GM19452 (cell line): ENCODE results near the gene OR2T10.
A peak's percentile ranks its signal among the peaks of the same experiment; 100 is the strongest.
"Not testable (repeated sequence)": the region's sequence is repeated elsewhere in the genome, so short reads cannot be mapped to it uniquely, and the experiment has no call there.

Experiments used
- ATAC-seq: cut with Tn5 transposase; IDR thresholded peaks from one replicate; pipeline ENCODE4 v1.9.1; 2021; ENCODE audit not compliant: unreplicated experiment

The OR2T10 gene

GRCh38 chr1:248597589-248597988 lies at the start of gene OR2T10:
OR2T10 (minus strand) TSS chr1:248597700; CDS start chr1:248593768, 3,932 bp downstream.
- ATAC-seq, result no peak

DNA sequence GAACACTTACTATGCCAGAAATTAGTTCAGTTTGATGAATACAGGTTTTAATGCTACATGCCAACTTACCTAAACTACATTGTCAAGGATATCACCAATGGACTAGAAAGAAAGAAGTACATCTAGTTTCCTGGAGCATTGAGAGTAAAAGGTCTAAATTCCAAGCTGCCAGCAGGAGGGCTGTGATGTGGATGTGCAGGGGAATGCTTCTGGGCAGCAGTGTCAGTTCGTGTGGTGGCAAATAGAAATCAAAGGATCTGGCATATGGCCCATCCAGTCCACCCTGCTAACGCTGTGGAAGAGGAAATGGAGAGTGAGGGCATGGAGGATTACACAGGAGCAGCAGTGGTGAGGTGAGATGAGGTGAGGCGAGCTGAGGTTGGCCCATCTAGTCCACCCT lies 47.7 kb upstream of the OR2T10 start, which contains the start of gene OR2T35:
Gene OR2T35, minus strand, starts transcription at position 101 of the 400 bp plus-strand sequence. CDS start 6,020 bp downstream, outside the sequence.
- not testable (repeated sequence) for ATAC-seq

- peak; percentile 63 for ATAC-seq
These were observed 45.6 kb upstream of the OR2T10 start for GRCh38 chr1:248642971-248643651.

DNA sequence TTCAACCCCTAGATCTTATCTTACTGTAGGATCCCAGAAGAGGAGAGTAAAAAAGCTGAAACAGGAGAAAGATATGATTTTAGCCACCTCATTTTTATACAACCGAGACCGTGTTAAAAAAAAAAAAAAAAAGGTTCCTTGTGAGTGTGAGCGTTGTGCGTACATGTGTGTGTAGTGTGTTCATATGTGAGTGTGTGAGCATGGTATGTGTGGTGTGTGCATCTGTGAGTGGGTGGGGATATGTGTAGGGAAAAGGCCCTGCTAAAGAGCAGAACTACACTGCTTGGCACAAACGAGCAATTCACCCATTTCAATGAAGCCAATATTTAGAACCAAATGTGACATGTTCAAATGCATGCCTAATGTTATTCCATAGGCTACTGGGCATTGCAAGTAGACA lies 44.1 kb upstream of the OR2T10 start:
- not testable (repeated sequence) for ATAC-seq

GRCh38 chr1:248640906-248641305 lies 43.4 kb upstream of the OR2T10 start:
- peak; percentile 38 for ATAC-seq

- peak; percentile 30 for ATAC-seq
These were observed 42.2 kb upstream of the OR2T10 start for GRCh38 chr1:248639652-248640051.

GRCh38 chr1:248636612-248637011 lies 39.1 kb upstream of the OR2T10 start:
- ATAC-seq, result not testable (repeated sequence)

DNA sequence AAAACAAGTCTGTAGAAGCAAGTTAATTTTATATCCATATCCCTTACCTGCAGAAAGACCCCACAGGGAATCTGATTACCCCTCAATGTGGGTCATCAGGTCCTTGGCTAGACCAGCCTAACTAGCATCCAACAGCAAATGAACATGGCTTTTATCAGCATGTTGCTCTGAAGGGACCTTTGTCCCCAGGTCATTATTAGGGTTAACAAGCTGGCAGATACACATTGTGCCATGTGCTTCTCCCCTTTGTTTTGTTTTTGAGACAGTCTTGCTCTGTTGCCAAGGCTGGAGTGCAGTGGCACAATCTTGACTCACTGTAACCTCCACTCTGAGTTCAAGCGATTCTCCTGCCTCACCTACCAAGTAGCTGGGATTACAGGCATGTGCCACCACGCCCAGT lies 37.5 kb upstream of the OR2T10 start, which contains the start of gene OR2T11:
Gene OR2T11, minus strand, starts transcription at position 101 of the 400 bp plus-strand sequence. CDS start 7,963 bp downstream, outside the sequence.
- not testable (repeated sequence) for ATAC-seq

- ATAC-seq, result no peak
These were observed 34.0 kb upstream of the OR2T10 start for GRCh38 chr1:248631354-248632008.

GRCh38 chr1:248630551-248630950 lies 33.1 kb upstream of the OR2T10 start:
- ATAC-seq, result no peak

DNA sequence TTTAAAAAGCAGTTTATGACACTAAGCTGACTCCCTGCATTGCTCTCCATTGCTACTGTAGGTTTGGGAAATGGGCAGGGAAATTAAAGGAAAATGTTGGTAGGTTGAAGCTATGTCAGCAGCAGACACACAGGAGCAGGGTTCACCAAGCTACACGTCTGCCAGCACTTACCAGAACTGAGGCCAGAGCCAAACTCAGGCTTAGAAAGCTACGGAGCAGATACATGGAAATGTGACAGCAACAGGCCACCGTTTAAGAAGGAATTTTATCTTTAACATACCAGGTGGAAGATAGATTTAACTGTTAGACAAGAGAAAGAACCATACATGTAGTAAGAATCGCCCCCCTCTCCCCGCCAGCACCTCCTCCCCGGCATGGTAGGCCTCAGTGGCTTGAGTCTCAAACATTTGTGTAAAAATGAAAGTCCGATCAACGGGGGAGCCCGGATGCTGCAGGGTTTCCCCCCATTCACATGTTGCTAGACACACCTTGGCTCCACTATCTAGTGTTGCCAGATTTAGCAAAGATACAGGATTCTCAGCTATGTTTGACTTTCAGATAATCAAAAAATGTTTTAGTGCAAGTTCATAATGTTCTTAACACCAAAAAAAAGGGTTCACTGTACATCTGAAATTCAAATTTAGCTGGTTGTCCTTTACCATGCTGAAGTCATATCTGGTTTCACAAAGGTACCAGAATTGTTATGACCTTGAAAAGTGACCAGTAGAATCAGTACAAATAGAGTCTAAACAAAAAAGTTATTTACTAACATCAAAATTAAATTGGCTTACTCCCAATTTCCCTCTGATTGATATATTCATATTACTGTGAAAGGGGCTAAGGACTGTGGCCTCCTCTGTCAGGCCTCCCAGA lies 30.7 kb upstream of the OR2T10 start:
- no peak for ATAC-seq

DNA sequence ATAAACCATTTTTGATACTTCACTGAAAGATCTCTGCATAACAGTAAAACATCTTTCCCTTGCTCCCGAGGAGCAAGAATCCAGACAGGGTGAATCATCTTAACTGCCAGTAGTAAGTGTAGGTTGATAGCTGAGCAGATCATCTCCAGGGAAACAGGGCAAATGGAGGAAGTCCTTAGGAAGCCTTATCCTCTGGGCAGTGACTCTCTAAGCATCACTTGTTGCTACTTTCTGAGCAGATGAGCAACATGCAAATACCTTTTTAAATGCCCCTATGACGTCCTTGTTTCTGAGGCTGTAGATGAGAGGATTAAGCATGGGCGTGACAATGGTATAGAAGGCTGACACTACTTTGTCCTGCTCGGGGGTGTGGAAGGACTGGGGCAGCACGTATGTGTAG lies 28.5 kb upstream of the OR2T10 start:
- ATAC-seq, result no peak

DNA sequence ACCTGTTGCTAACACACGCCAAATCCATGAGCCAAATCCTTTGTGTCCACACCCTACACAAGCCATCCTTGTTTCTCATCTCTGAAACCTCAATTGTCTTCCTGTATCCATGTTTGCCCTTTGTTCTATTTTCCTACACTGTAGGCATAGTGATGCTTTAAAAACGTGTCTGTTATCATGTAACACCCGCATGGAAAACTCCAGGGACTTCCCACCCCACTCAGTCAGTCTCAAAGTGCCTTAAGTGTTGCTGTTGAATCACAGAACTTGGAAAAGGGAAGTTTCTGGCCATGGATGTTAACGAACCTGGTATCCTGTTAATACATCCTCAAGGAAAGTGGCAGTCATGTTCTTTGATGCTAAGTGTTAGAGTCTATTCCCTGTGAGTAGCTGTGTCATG lies 27.7 kb upstream of the OR2T10 start:
- no peak for ATAC-seq

DNA sequence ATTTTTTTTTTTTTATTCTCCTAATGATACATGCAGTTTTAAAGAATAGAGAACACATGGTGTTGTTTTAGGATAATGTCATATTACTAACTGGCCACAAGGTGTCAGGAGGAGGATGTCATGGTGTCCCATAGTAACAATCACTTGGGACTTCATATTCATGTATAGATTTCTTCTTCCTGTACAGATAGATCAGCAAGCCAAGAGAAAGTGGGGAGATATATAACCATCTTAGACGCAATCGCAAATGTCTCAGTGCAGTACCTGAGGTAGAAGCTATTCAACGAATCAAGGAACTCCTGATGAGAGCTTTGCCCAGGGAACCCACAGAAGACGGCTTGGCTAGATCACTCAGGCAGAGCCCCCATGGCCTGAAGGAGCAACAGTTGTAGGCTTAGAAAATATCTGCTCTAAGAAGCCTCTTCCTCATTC lies 25.1 kb upstream of the OR2T10 start:
- peak; percentile 77 for ATAC-seq

DNA sequence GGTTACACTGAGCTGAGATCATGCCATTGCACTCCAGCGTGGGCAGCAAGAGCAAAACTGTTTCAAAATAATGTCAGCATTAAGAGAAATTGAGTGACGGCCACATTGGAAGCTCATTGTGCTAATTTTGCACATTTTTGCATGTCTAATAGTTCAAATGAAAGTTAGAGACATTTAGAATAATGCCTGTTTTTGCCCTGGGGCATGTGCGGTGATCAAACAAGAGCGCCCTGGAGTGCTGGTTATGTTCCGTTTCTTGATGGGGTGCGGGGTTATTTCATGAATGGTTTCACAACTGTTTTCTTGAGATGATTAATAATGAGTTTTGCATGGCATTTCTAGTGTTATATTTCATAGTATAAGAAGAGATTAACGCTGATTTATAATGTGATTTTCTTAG lies 24.3 kb upstream of the OR2T10 start:
- no peak for ATAC-seq

- no peak for ATAC-seq
These were observed 21.4 kb upstream of the OR2T10 start for GRCh38 chr1:248618878-248619277.

DNA sequence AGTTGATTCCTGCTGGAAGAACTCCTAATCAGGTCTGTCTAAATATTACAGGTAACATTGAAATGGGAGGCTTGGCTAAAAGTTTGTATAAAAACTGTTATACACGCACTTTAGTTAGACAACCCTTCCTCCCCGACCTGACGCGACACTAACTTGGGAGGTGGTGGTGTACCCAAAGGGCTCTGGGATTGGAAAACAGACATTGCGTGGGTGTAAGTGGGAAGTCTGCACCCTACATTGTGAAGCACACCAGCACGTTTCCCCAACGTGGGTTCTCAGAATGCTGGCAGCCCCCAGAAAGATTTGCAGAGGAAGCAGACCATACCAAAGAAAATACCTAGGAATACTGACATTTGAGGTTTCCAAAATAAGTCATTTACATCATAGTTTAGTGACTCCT lies 20.6 kb upstream of the OR2T10 start:
- ATAC-seq, result no peak

- no peak for ATAC-seq
These were observed 16.2 kb upstream of the OR2T10 start for GRCh38 chr1:248613742-248614141.

DNA sequence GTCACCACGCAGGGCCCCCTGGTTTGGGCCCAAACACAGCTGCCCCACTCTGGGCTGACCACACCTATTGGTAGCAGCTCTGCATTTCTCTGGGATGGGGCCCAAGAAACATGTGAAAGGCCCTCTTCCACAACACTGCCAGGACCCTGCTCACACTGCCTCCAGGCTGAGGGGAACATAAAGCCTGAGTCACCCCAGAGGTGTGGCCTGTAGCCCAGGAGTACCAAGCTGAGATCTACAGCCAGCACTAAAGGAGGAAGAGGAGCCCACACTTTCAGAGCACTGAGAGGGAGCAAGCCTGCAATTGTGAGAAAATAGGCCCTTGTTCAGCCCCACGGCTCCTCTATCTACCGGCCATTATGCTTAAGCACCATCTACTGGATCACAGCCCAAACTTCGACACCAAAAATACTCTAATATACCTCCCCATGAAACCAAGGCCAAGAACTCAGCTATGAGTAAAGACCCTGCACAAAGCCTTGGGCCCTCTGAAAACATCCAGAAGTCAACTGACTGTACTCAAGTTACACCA lies 14.4 kb upstream of the OR2T10 start:
- no peak for ATAC-seq

- ATAC-seq, result no peak
These were observed 12.8 kb upstream of the OR2T10 start for GRCh38 chr1:248610301-248610700.

DNA sequence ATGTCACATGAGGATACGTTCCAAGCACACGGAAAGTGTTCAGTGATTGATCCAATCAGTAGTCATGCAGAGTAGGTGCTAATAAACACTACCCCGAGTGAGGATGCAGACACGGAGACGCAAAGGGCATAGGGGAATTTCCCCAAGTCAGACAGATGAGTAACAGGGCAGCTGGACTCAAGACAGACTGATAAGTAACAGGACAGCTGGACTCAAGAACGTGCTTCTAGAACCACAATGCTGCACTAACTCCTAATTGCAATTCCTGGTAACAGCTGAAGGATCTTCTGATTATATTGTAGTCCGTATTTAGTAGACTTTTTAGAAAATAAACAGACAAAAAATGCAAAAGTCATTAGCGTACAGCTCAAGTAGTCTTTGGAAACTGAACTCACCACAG lies 1.9 kb upstream of the OR2T10 start:
- no peak for ATAC-seq
